GM19452 (cell line): Measurements from ENCODE around the gene PLD4.
"Not testable (repeated sequence)": the region's sequence is repeated elsewhere in the genome, so short reads cannot be mapped to it uniquely, and the experiment has no call there.

Experiments
- ATAC-seq: cut with Tn5 transposase; IDR thresholded peaks from one replicate; pipeline ENCODE4 v1.9.1; 2021; ENCODE audit not compliant: unreplicated experiment

PLD4 gene

GRCh38 chr14:104885973-104886689 is 38.5 kb upstream of the PLD4 start:
- no peak for ATAC-seq

GRCh38 chr14:104886690-104887622 is 37.7 kb upstream of the PLD4 start:
- ATAC-seq, result no peak

- no peak for ATAC-seq
These were observed 36.8 kb upstream of the PLD4 start for GRCh38 chr14:104887623-104888488.

DNA sequence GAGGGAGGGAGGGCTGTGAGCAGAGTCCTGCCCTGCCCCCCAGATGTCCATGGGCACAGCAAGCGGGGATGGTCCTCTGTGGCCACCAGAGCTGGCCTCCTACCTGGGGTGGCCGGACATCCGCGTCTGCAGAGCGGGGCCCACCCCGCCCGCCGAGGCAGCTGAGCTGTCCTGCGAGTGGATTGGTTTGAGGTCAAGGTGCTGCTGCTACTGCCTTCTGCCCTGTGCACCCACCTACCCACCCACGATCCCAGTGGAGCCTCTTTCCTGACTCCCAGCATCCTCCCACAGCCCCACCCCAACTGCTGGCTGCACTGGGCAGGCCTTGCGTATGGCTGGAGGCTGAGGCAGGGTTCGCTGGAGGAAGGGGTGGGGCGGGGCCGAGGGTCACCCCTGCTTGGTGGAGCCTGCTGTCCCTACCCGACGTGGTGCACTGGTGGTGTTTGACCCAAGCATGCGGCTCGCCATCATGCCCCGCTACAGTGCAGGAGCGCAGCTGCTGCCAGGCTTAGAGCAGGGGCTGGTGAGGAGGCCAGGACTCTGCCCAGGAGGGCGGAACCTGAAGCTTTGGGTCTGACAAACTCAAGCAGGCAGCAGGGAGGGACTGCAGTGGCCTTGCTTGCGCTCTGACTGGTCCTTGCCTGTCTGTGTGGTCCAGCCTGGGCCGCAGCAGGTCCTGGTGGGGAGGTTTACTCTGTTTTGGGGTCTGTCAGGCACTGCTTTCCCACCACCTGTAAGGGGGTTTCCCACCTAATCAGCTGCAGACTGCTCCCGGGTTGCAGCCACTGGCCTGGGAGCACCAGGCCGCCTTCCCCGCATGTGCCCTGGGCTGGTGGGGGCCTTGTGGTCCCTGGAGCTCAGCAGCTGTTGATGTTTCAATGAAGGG is 35.9 kb upstream of the PLD4 start:
- no peak for ATAC-seq

- no peak for ATAC-seq
These were observed 35.3 kb upstream of the PLD4 start for GRCh38 chr14:104889375-104889757.

- ATAC-seq, result not testable (repeated sequence)
These were observed 34.4 kb upstream of the PLD4 start for GRCh38 chr14:104890292-104890691.

DNA sequence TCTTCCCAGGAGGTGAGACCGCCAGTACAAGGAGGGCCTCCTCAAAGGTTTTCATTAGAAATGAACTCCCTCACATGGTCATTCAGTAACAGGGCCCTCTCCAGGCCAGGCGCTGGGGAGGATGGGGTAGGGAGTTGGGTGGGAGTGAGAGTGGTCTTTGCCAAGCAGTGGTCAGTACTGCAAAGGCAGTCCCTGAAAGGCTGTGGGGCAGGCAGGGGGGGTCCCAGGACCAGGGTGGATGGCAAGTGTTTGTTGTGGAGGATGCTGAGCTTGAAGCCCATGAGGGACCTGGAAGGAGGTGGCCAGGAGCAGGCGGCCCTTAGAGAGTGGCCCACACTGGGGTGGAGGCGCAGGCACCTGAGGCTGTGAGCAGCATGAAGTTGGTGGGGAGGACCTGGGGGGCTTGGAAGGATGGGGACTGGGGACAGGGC is 33.5 kb upstream of the PLD4 start:
- ATAC-seq, result no peak

- no peak for ATAC-seq
These were observed 32.8 kb upstream of the PLD4 start for GRCh38 chr14:104891664-104892530.

- ATAC-seq, result no peak
These were observed 31.9 kb upstream of the PLD4 start for GRCh38 chr14:104892531-104893434.

GRCh38 chr14:104893435-104894207 is 31.1 kb upstream of the PLD4 start:
- no peak for ATAC-seq

DNA sequence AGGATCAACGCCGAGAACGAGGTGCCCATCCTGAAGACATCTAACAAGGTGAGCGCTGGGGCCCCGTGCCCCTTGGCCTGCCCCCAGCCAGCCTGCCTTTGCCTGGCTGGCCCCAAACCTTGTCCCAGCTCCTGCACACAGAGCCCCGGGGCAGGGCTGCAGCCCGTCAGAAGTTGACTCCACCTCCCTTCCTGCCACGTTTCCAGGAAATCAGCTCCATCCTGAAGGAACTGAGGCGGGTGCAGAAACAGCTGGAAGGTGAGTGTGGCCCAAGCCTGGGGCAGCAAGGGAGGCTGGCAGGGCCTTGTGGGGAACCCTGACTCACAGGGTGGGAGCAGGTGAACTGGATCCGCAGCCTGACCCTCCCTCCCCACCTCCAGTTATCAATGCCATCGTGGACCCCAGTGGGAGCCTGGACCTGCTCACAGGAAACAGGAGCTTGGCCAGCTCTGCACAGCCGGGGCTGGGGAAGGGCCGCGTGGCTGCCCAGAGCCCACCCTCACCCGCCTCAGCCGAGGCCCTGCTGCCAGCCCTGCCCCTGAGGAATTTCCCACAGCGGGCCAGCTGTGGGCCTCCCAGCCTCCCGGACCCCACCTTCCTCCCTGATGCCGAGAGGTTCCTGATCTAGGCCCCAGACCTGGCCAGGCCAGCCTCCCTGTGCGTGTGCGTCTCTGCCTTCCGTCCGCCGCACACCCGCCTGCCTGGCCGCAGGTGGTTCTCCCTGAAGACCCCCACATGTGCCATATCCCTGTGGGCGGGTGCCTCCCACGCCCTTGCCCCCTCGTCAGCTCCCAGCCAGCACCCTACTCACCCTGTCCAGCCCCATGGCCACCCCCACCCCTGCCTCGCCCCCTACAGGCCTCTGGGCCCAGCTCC is 30.1 kb upstream of the PLD4 start:
- ATAC-seq, result no peak

GRCh38 chr14:104895207-104895785 is 29.4 kb upstream of the PLD4 start:
- ATAC-seq, result no peak

DNA sequence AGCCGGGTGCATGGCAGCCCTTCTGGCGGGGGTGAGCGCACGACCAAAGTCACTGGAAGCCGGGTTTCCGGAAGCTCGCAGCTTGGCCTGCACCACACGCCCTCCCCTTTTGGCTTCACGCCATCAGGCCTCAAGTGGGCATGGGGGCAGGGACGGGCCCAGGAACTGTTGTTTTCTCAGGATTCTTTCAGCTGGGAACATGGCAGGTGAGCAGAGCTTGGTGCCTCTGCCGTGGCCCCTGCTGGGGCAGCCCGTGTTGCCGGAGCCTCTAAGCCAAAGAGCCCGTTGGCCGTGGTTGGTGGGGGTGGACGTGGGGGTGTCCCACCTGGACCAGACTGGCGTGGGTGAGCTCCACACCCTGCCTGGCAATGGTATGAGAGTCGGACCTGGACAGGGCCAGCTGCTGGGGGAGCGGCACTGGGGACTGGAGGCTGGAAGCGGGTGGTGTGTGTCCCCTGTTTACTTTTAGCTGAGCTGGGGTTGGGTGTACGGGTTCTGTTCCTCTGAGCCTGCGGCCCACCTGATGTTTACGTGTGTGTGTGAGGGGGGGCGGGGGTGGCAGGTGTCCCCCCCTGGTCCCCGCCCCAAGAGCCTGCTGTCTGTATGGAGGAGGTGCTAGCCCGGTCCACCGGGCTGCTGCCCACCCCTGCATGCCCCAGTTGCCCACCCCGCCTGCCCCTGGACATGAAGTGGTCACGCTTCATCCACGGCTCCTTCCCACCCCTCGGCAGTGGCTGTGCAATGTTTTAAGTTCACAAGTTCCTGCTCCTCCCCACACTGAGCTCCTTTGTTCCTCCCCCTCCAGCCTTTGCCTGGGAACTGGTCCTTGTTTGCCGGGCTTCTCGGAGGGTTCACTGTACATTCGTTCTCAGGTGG is 28.7 kb upstream of the PLD4 start:
- no peak for ATAC-seq

DNA sequence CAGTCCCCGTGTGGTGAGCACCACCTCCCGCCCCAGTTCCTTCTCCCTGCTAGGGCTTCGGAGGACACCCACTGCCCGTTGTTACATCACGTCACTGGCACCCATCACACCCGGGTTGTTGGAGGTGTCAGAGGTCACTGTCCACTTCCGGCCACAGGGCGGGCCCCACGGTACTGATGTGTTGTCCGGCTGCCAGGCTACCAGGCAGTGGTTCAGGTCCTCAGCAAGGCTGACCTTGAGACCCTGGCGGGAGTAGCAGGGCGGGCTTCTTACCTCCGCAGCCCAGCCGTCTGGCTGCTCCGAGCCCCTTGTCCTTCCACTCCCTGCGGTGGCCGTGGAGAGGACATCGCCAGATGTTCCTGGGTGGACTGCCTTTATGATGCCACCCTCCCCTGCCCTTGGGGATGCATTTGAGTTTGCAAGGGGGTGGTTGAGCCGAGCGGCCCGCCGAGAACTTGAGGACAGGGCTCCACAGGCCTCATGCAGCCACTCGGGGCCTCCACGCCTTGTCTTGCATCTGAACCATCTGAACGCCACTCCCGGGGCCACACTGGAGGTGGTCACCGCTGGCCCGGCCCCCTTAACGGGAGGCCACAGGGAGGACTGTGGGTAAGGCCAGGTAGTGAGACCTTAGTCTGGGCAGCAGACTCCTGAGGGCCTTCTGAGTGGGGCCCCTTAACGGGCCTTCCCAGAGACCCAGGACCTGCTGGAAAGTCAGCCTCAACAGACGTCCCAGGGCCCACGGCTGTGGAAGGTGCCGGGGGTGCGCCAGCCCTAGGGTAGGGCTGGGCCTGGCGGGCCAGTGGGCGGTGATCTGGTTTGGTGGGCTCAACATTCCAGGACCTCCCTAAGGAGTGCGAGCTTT is 27.1 kb upstream of the PLD4 start:
- ATAC-seq, result no peak
